ENCODE measurements around the gene SOWAHA. TPM values are rescaled to one million over a fixed set of nuclear protein-coding genes. Genes with fewer than 3 reads are reported as not detected.

Gene SOWAHA
- total RNA-seq, 1 experiment from 2014 or later = not detected

DNA sequence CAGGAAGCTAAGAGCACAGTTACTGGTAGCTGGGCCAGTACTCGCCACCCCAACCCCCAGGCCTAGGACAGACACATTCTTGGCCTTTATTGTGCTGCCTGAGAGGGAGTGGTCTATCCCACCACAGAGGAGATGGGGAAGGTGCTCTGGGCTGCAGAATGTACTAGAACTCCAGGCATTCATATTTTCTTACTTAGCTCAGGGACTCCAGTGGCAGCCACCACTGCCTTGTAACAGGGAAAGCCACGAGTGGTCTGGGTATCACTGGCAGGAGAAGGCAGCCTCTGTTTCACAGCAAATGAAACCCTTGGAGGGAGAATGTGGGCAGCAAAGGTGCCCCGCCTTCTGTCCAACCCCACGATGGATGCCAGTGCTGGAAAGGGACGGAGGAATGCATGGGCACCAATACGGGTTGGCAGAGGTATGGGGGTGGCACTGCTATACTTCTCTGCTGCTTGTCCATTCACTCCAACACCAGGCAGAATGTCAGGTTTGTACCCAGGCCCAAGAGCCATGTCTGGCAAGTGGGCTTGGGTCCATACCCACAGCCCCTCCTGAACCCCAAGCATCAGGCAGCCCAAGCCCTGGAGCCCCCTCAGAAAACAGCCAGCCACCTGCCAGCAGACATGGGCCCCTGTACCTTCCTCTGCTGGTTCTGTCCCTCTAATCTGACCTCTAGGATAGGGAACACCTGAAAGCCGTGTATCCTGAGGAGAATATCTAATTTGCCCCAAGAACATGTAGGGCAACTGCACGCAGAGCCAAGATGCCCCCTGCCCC, 40.6 kb upstream of the SOWAHA start:
- Histone ChIP-seq H3K4me3 (ENCODE audit: low read depth in 2 of 2, low read length in 2 of 2) (no peak overlapping the region), H3K27ac (ENCODE audit: low read length) (no peak overlapping the region), H3K36me3 (ENCODE audit: control insufficient read depth, insufficient read depth, low read length) (no peaks in the 10 kb centered on the region), H3K4me1 (ENCODE audit: control insufficient read depth, insufficient read depth, low read length) (peaks cover 11% of the 10 kb centered on the region; the same call in 1 of the 2 replicates), H3K9me3 (ENCODE audit: control insufficient read depth, insufficient read depth, low read depth, low read length) (no peaks in the 10 kb centered on the region), H3K27me3 (ENCODE audit: control insufficient read depth, insufficient read depth, low read length) (no peaks in the 10 kb centered on the region)
- ATAC-seq = no peak
- in situ Hi-C loops (cut with HindIII; ENCODE audit: low pct_unique_long_range_greater_than_20kb, low sequenced_read_pairs) = no loop called here
- intact Hi-C loops (cut with micrococcal nuclease; ENCODE audit: unreplicated experiment) = no loop called here
- POLR2A ChIA-PET = no interaction called here
- BruUV-seq (replicated peaks) = no TSS peak
- TF ChIP-seq TCF7L2 (IDR thresholded peaks at IDR 0.05; ENCODE audit: low read depth, low read length) = no peak
- TF ChIP-seq, protein P1, sequence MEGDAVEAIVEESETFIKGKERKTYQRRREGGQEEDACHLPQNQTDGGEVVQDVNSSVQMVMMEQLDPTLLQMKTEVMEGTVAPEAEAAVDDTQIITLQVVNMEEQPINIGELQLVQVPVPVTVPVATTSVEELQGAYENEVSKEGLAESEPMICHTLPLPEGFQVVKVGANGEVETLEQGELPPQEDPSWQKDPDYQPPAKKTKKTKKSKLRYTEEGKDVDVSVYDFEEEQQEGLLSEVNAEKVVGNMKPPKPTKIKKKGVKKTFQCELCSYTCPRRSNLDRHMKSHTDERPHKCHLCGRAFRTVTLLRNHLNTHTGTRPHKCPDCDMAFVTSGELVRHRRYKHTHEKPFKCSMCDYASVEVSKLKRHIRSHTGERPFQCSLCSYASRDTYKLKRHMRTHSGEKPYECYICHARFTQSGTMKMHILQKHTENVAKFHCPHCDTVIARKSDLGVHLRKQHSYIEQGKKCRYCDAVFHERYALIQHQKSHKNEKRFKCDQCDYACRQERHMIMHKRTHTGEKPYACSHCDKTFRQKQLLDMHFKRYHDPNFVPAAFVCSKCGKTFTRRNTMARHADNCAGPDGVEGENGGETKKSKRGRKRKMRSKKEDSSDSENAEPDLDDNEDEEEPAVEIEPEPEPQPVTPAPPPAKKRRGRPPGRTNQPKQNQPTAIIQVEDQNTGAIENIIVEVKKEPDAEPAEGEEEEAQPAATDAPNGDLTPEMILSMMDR (IDR thresholded peaks at IDR 0.05) = no peak
- TF ChIP-seq, protein P2, sequence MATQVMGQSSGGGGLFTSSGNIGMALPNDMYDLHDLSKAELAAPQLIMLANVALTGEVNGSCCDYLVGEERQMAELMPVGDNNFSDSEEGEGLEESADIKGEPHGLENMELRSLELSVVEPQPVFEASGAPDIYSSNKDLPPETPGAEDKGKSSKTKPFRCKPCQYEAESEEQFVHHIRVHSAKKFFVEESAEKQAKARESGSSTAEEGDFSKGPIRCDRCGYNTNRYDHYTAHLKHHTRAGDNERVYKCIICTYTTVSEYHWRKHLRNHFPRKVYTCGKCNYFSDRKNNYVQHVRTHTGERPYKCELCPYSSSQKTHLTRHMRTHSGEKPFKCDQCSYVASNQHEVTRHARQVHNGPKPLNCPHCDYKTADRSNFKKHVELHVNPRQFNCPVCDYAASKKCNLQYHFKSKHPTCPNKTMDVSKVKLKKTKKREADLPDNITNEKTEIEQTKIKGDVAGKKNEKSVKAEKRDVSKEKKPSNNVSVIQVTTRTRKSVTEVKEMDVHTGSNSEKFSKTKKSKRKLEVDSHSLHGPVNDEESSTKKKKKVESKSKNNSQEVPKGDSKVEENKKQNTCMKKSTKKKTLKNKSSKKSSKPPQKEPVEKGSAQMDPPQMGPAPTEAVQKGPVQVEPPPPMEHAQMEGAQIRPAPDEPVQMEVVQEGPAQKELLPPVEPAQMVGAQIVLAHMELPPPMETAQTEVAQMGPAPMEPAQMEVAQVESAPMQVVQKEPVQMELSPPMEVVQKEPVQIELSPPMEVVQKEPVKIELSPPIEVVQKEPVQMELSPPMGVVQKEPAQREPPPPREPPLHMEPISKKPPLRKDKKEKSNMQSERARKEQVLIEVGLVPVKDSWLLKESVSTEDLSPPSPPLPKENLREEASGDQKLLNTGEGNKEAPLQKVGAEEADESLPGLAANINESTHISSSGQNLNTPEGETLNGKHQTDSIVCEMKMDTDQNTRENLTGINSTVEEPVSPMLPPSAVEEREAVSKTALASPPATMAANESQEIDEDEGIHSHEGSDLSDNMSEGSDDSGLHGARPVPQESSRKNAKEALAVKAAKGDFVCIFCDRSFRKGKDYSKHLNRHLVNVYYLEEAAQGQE (IDR thresholded peaks at IDR 0.05; ENCODE audit: insufficient read depth in 1 of 2, low read depth in 2 of 2, low read length in 1 of 2) = no peak
- no peak for TF ChIP-seq POLR2AphosphoS5 (IDR thresholded peaks at IDR 0.05; ENCODE audit: low read depth, low read length)
- TF ChIP-seq SIN3A (IDR thresholded peaks at IDR 0.05; ENCODE audit: borderline replicate concordance, insufficient read depth, low read depth, low read length) = no peak
- CTCF ChIA-PET = interaction anchor here (0.7 kb wide), 1 partner anchor 18 kb away, joined by 3 read pairs; no protein-coding TSS in a partner anchor
- no peak for DNase-seq (ENCODE audit: low read depth, low spot score)

DNA sequence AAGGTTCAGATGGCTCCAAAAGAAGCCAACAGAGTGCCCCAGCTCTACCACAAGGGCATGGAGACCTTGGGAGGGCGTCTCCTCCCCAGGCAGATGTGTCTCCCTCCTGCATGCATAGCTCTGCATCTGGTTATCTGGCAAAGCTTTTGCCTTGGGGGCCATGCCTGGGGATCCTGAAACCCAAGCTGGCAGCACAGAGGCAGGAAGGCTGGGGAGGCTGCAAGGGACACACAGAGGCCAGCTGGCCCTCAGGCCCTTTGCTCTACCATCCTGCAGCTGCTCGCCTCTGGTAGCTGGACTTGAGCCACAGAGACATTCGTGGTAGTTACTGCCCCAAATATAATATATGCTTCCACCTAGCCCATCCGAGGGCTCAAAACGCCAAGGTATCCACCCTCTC, 40.0 kb upstream of the SOWAHA start:
- ATAC-seq (no peak), DNase-seq (ENCODE audit: low read depth, low spot score) (no peak)
- Histone ChIP-seq H3K9me3 (ENCODE audit: control insufficient read depth, insufficient read depth, low read depth, low read length) (no peaks in the 10 kb centered on the region), H3K4me1 (ENCODE audit: control insufficient read depth, insufficient read depth, low read length) (peaks cover 11% of the 10 kb centered on the region; the same call in 1 of the 2 replicates), H3K27ac (ENCODE audit: low read length) (no peak overlapping the region), H3K4me3 (ENCODE audit: low read depth in 2 of 2, low read length in 2 of 2) (no peak overlapping the region), H3K36me3 (ENCODE audit: control insufficient read depth, insufficient read depth, low read length) (no peaks in the 10 kb centered on the region), H3K27me3 (ENCODE audit: control insufficient read depth, insufficient read depth, low read length) (no peaks in the 10 kb centered on the region)
- TF ChIP-seq TCF7L2 (IDR thresholded peaks at IDR 0.05; ENCODE audit: low read depth, low read length) (no peak), POLR2AphosphoS5 (IDR thresholded peaks at IDR 0.05; ENCODE audit: low read depth, low read length) (no peak), SIN3A (IDR thresholded peaks at IDR 0.05; ENCODE audit: borderline replicate concordance, insufficient read depth, low read depth, low read length) (no peak)
- TF ChIP-seq, protein P2 (IDR thresholded peaks at IDR 0.05; ENCODE audit: insufficient read depth in 1 of 2, low read depth in 2 of 2, low read length in 1 of 2) = no peak
- CTCF ChIA-PET = interaction anchor here (0.7 kb wide), 1 partner anchor 19 kb away, joined by 3 read pairs; no protein-coding TSS in a partner anchor
- intact Hi-C loops (cut with micrococcal nuclease; ENCODE audit: unreplicated experiment) = no loop called here
- no TSS peak for BruUV-seq (replicated peaks)
- POLR2A ChIA-PET = no interaction called here
- in situ Hi-C loops (cut with HindIII; ENCODE audit: low pct_unique_long_range_greater_than_20kb, low sequenced_read_pairs) = no loop called here

Data from Panc1 (cell line).